Stomach (tissue), 9 donors: ENCODE results near the gene ANAPC13. TPM values are rescaled to one million over a fixed set of nuclear protein-coding genes. Genes with fewer than 3 reads are reported as not detected.

Source experiments
- DNase-seq, 2 donors: peaks; one replicate each; pipeline versions ENCODE4 v3.0.0 to v3.0.0-alpha.2; 2013 to 2019
- H3K27ac ChIP-seq, 5 donors: fragments of 200-600 bp in 4 of 5; sonication (generic) in 4 of 5; one replicate each; pipeline ENCODE4 v1.5.1; 2013 to 2019; ENCODE audit warnings: mild to moderate bottlenecking in 1 of 5, moderate library complexity in 1 of 5
- H3K27me3 ChIP-seq, 3 donors: fragments of 200-600 bp; sonication (generic); one replicate each; pipeline ENCODE4 v1.5.1; 2017 to 2019; ENCODE audit warnings: mixed run types in 1 of 3
- H3K36me3 ChIP-seq, 4 donors: fragments of 200-600 bp; sonication (generic); 1 replicate in 3 of 4; 2 replicates in 1 of 4; pipeline ENCODE4 v1.5.1; 2016 to 2019
- H3K4me1 ChIP-seq, 4 donors: fragments of 200-600 bp; sonication (generic); one replicate each; pipeline ENCODE4 v1.5.1; 2016 to 2019
- H3K4me3 ChIP-seq, 4 donors: fragments of 200-600 bp; sonication (generic) in 3 of 4; one replicate each; pipeline ENCODE4 v1.5.1; 2016 to 2019; ENCODE audit warnings: mild to moderate bottlenecking in 1 of 4
- H3K9me3 ChIP-seq, 4 donors: fragments of 200-600 bp; sonication (generic); one replicate each; pipeline ENCODE4 v1.5.1; 2016 to 2019
- CTCF ChIP-seq, 7 experiments: fragments of 450-650 bp in 4 of 7; fragments of 200-600 bp in 3 of 7; sonication (generic) in 3 of 7; IDR thresholded peaks; one replicate each; pipeline ENCODE4 v1.5.1; 2016 to 2019; ENCODE audit warnings: antibody characterized with exemption in 7 of 7, control low read depth in 2 of 7, mild to moderate bottlenecking in 1 of 7
- EP300 ChIP-seq: sonication (generic); formaldehyde crosslinking; IDR thresholded peaks from one replicate; pipeline ENCODE4 v1.6.1; 2017; ENCODE audit warnings: antibody characterized with exemption
- POLR2A ChIP-seq, 4 donors: fragments of 450-650 bp; IDR thresholded peaks; one replicate each; pipeline ENCODE4 v1.6.1; 2016; ENCODE audit warnings: antibody characterized with exemption in 4 of 4, control low read depth in 2 of 4, mild to moderate bottlenecking in 1 of 4, moderate library complexity in 1 of 4
- POLR2AphosphoS5 ChIP-seq, 3 donors: sonication (generic); formaldehyde crosslinking; IDR thresholded peaks; one replicate each; pipeline ENCODE4 v1.6.1; 2016; ENCODE audit warnings: antibody characterized with exemption in 3 of 3
- WGBS, 5 donors: extraction: QIAGEN DNeasy Blood & Tissue Kit in 3 of 5; methylation state at CpG; one replicate each; pipeline versions ENCODE4 v1.1.5 to v1.1.7; 2013 to 2018; 5-methylcytosine and 5-hydroxymethylcytosine counted together
- intact Hi-C: fragments of 100-400 bp; cut with DNase I; formaldehyde crosslinking; loops from one replicate; pipeline ENCODE4 v1.15.1; 2023; ENCODE audit warnings: low total_unique reads
- polyA plus RNA-seq, 3 donors: library from polyadenylated mRNA; stranded (reverse); fragments of 200-250 nt; gene quantifications; one replicate each; pipeline ENCODE4 v1.2.3, GENCODE V29; 2013
- total RNA-seq, 5 donors: library from RNA; depleted of rRNA; stranded (reverse); fragments of >200 nt; gene quantifications; one replicate each; pipeline versions ENCODE4 v1.1.0 to v1.2.3, GENCODE V29; 2014 to 2016
- donor health status: healthy with polysubstance abuse.
- donor health status: Bipolar disorder and iron deficiency.
- donor health status: healthy.

The ANAPC13 gene
- total and polyA plus RNA-seq, 8 donors = 3.2 to 130 (median 44.4) TPM

GRCh38 chr3:134460965-134461364 is 24.8 kb downstream of the ANAPC13 start:
- intact Hi-C loops = no loop called here
- DNase-seq = peak in 1 of 2 donors; percentile 45
- Histone ChIP-seq H3K9me3 (no peaks in the 10 kb centered on the region), H3K4me3 (no peak overlapping the region), H3K4me1 (peaks cover 0 to 39% (median 15%) of the 10 kb centered on the region in 4 donors), H3K36me3 (no peaks in the 10 kb centered on the region), H3K27ac (peak overlapping the region in 1 of 5 donors; percentile 8), H3K27me3 (no peaks in the 10 kb centered on the region)
- WGBS, 5 donors = 66 to 82% (median 70%) methylated on average over 2 of the region's 2 CpGs
- TF ChIP-seq POLR2A (IDR thresholded peaks at IDR 0.05) (no peak), POLR2AphosphoS5 (IDR thresholded peaks at IDR 0.05) (no peak), CTCF (IDR thresholded peaks at IDR 0.05) (no peak), EP300 (no peak)

- H3K27me3 ChIP-seq = no peaks in the 10 kb centered on the region
- H3K36me3 ChIP-seq = no peaks in the 10 kb centered on the region
- no peak overlapping the region for H3K4me3 ChIP-seq
- intact Hi-C loops = no loop called here
- H3K27ac ChIP-seq = no peak overlapping the region
- no peaks in the 10 kb centered on the region for H3K9me3 ChIP-seq
- 79 to 87% (median 82%) methylated on average over 4 of the region's 4 CpGs for WGBS, 5 donors
- H3K4me1 ChIP-seq = peaks cover 0 to 28% (median 11%) of the 10 kb centered on the region in 4 donors
- TF ChIP-seq POLR2A (IDR thresholded peaks at IDR 0.05) = no peak
- TF ChIP-seq POLR2AphosphoS5 (IDR thresholded peaks at IDR 0.05) = no peak
- no peak for TF ChIP-seq EP300
- no peak for TF ChIP-seq CTCF (IDR thresholded peaks at IDR 0.05)
- DNase-seq = no peak
Measured at GRCh38 chr3:134459562-134459961, 26.2 kb downstream of the ANAPC13 start.

DNA sequence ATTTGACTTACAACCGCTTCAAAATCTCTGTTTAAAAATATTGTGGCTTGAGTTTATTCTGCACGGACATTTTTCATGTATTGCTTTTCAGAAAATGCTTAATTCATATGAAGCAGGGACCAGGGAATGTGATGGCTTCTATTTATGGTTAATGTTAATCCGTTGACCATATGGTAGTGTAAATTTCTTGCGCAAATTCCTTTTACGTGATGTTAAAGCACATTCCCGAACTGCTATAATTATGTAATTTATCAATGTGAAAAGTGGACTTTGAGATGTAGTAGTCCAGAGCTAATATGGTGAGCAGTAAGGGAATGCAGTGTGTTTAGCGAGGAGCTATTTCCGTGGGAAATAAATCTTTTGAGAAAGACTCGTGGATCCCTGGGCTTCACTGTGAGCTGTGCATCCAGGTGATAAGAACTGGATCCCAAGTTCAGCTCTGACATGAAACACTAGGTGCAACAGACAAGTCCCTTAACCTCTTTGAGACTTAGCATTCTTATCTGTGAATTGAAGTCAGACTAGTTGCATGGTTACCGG is 27.3 kb downstream of the ANAPC13 start:
- Histone ChIP-seq H3K36me3 (no peaks in the 10 kb centered on the region), H3K9me3 (no peaks in the 10 kb centered on the region), H3K4me3 (no peak overlapping the region), H3K27me3 (no peaks in the 10 kb centered on the region), H3K27ac (no peak overlapping the region), H3K4me1 (peaks cover 0 to 18% (median 6%) of the 10 kb centered on the region in 4 donors)
- 66 to 77% (median 70%) methylated on average over 10 of the region's 10 CpGs for WGBS, 5 donors
- no peak for TF ChIP-seq POLR2AphosphoS5 (IDR thresholded peaks at IDR 0.05)
- no peak for TF ChIP-seq CTCF (IDR thresholded peaks at IDR 0.05)
- TF ChIP-seq EP300 = no peak
- no peak for TF ChIP-seq POLR2A (IDR thresholded peaks at IDR 0.05)
- intact Hi-C loops = no loop called here
- DNase-seq = peak in 1 of 2 donors; percentile 59

DNA sequence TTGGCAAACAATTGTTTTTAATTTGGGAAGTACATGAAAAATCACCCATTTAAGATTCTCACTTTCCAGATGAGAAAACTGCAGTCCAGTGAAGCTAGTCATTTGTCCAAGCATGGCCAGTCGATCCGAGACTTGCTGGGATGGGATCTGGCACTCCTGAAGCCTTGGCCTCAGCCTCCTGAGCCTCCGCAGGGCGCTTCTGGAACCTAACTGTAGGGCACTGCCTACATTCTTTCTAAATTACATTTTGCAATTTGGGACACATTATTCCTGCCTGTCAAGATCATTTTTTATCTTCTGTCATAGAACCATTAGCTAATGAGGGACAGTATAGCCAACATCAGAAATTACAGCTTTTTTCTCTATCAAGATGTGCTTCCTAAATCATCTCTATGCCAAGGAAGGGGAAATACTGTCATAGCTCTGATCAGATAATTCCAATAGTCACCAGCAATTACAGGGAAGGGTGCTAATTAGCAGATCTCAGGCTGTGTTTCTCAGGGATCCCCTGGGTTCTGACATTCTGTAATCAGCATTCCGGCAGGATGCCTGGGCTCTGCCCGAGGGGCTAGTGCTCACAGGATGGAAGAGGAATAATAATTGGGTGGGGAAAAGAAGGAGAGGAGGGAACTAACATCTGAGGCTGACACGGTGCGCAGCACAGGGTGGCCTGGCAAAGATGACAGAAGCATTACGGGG is 28.3 kb downstream of the ANAPC13 start:
- no peak for DNase-seq
- Histone ChIP-seq H3K27ac (no peak overlapping the region), H3K4me3 (no peak overlapping the region), H3K4me1 (peaks cover 0 to 9% (median 1%) of the 10 kb centered on the region in 4 donors), H3K27me3 (no peaks in the 10 kb centered on the region), H3K9me3 (no peaks in the 10 kb centered on the region), H3K36me3 (no peaks in the 10 kb centered on the region)
- TF ChIP-seq POLR2AphosphoS5 (IDR thresholded peaks at IDR 0.05) (no peak), EP300 (no peak), CTCF (IDR thresholded peaks at IDR 0.05) (no peak), POLR2A (IDR thresholded peaks at IDR 0.05) (no peak)
- WGBS, 5 donors = 86 to 93% (median 88%) methylated on average over 9 of the region's 9 CpGs
- intact Hi-C loops = no loop called here
